Panc1 (cell line): ENCODE data around the gene ARHGEF12.

Experiments used
- CTCF ChIP-seq: fragments of 450-650 bp; IDR thresholded peaks from 2 replicates; pipeline ENCODE4 v1.5.1; 2017; ENCODE audit warnings: mild to moderate bottlenecking
- TF ChIP-seq, protein P1 (sequence below), 2 experiments: IDR thresholded peaks; 2 replicates each; pipeline ENCODE4 v1.6.1; 2011 to 2012; ENCODE audit warnings: low read depth in 2 of 2, control low read depth in 1 of 2, low read length in 1 of 2, mild to moderate bottlenecking in 1 of 2, moderate library complexity in 1 of 2; ENCODE audit not compliant: insufficient read depth in 1 of 2

- TF ChIP-seq CTCF = no peak
- TF ChIP-seq, protein P1, sequence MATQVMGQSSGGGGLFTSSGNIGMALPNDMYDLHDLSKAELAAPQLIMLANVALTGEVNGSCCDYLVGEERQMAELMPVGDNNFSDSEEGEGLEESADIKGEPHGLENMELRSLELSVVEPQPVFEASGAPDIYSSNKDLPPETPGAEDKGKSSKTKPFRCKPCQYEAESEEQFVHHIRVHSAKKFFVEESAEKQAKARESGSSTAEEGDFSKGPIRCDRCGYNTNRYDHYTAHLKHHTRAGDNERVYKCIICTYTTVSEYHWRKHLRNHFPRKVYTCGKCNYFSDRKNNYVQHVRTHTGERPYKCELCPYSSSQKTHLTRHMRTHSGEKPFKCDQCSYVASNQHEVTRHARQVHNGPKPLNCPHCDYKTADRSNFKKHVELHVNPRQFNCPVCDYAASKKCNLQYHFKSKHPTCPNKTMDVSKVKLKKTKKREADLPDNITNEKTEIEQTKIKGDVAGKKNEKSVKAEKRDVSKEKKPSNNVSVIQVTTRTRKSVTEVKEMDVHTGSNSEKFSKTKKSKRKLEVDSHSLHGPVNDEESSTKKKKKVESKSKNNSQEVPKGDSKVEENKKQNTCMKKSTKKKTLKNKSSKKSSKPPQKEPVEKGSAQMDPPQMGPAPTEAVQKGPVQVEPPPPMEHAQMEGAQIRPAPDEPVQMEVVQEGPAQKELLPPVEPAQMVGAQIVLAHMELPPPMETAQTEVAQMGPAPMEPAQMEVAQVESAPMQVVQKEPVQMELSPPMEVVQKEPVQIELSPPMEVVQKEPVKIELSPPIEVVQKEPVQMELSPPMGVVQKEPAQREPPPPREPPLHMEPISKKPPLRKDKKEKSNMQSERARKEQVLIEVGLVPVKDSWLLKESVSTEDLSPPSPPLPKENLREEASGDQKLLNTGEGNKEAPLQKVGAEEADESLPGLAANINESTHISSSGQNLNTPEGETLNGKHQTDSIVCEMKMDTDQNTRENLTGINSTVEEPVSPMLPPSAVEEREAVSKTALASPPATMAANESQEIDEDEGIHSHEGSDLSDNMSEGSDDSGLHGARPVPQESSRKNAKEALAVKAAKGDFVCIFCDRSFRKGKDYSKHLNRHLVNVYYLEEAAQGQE (IDR thresholded peaks at IDR 0.05; ENCODE audit: insufficient read depth in 1 of 2, low read depth in 2 of 2, low read length in 1 of 2) = no peak
Observed at GRCh38 chr11:120346233-120346632, 10.0 kb downstream of the ARHGEF12 start.
